ENCODE results near the gene IL17A.

GRCh38 chr6:52186075-52186474, at the start of gene IL17A:
- TF ChIP-seq NR3C1 (CRISPR knock-in tag; conservative IDR thresholded peaks at IDR 0.05; ENCODE audit: low read depth) (no peak), CREM (CRISPR knock-in tag; IDR thresholded peaks at IDR 0.05) (no peak)
